Measurements from ENCODE around the gene EFNB2. TPM values are rescaled to one million over a fixed set of nuclear protein-coding genes. Genes with fewer than 3 reads are reported as not detected.

The EFNB2 gene
- total and polyA plus RNA-seq, 2 donors (not counting 3 experiments of a cell fraction or from before 2014, with no cell fraction given) = 50.4 to 69.5 TPM

GRCh38 chr13:106581225-106581624, 45.8 kb upstream of the EFNB2 start:
- Histone ChIP-seq H3K79me2 (ENCODE audit: control insufficient read depth, insufficient read depth, low read length) (no peaks in the 10 kb centered on the region), H3K9me3 (replicated peaks; ENCODE audit: control insufficient read depth, insufficient read depth, low read length) (no peaks in the 10 kb centered on the region), H3K4me2 (ENCODE audit: insufficient read depth, low read length) (no peak overlapping the region), H3K27ac (ENCODE audit: insufficient read depth, low read depth, low read length) (no peak overlapping the region), H3K36me3 (ENCODE audit: control insufficient read depth in 2 of 2, extremely low read depth in 1 of 2, insufficient read depth in 2 of 2, low read length in 2 of 2) (no peaks in the 10 kb centered on the region), H3K27me3 (ENCODE audit: control insufficient read depth in 2 of 2, insufficient read depth in 2 of 2, low read length in 2 of 2) (peaks cover 2 to 6% of the 10 kb centered on the region in 2 experiments), H3K4me3 (replicated peaks in 1 of 3; ENCODE audit: insufficient read depth in 1 of 3, low read depth in 1 of 3, low read length in 3 of 3) (no peak overlapping the region), H3K9ac (replicated peaks; ENCODE audit: extremely low read depth, insufficient read depth, low read length) (no peak overlapping the region), H4K20me1 (replicated peaks; ENCODE audit: control insufficient read depth, extremely low read depth, insufficient read depth, low read length) (no peaks in the 10 kb centered on the region), H3K9me1 (replicated peaks; ENCODE audit: control insufficient read depth, extremely low read depth, insufficient read depth, low read length) (no peaks in the 10 kb centered on the region), H2AFZ (ENCODE audit: low read depth, low read length) (no peak overlapping the region), H3K4me1 (ENCODE audit: control insufficient read depth, extremely low read depth, insufficient read depth, low read length) (no peaks in the 10 kb centered on the region)
- intact Hi-C loops (cut with micrococcal nuclease) (no loop called here), dilution Hi-C loops (cut with MboI; ENCODE audit: extremely low pct_ligation_motif_present, low sequenced_read_pairs) (no loop called here)
- ChIA-PET POLR2A (no interaction called here), CTCF (no interaction called here)
- FAIRE-seq = no peak
- TF ChIP-seq POLR2AphosphoS5 (IDR thresholded peaks at IDR 0.05; ENCODE audit: insufficient read depth, low read depth, low read length) (no peak), POLR2A (IDR thresholded peaks at IDR 0.05; ENCODE audit: low read depth, low read length) (no peak), JUN (IDR thresholded peaks at IDR 0.05; ENCODE audit: borderline replicate concordance, insufficient read depth, insufficient read length, low read depth) (no peak), EZH2 (IDR thresholded peaks at IDR 0.05; ENCODE audit: borderline replicate concordance, low read depth, low read length, severe bottlenecking) (no peak), MYC (IDR thresholded peaks at IDR 0.05; ENCODE audit: low read depth, low read length) (no peak), FOS (IDR thresholded peaks at IDR 0.05; ENCODE audit: borderline replicate concordance, insufficient read depth, low read length) (no peak), MAX (IDR thresholded peaks at IDR 0.05; ENCODE audit: insufficient read depth, insufficient read length) (no peak), GATA2 (IDR thresholded peaks at IDR 0.05; ENCODE audit: insufficient read depth, insufficient read length, low read depth, low read length) (no peak), CTCF (IDR thresholded peaks at IDR 0.05; ENCODE audit: extremely low read depth in 1 of 2, insufficient read depth in 1 of 2, low read depth in 1 of 2, low read length in 2 of 2) (no peak)
- no TSS peak for BruUV-seq (replicated peaks)
- no peak for DNase-seq (ENCODE audit: low read depth, low spot score)
